Vagina (tissue), 2 donors: Measurements from ENCODE around the gene PFAS. TPM values are rescaled to one million over a fixed set of nuclear protein-coding genes. Genes with fewer than 3 reads are reported as not detected.
A peak's percentile ranks its signal among the peaks of the same experiment; 100 is the strongest.
"Not testable (repeated sequence)": the region's sequence is repeated elsewhere in the genome, so short reads cannot be mapped to it uniquely, and the experiment has no call there.

Source experiments
- DNase-seq, 2 donors: peaks; one replicate each; pipeline ENCODE4 v3.0.0-alpha.2; 2017; ENCODE audit errors: extremely low spot score in 2 of 2
- H3K27ac ChIP-seq: fragments of 200-600 bp; sonication (generic); one replicate; pipeline ENCODE4 v1.5.1; 2019
- H3K27me3 ChIP-seq: fragments of 200-600 bp; sonication (generic); one replicate; pipeline ENCODE4 v1.5.1; 2019
- H3K36me3 ChIP-seq, 2 donors: fragments of 200-600 bp; sonication (generic); one replicate each; pipeline ENCODE4 v1.5.1; 2017 to 2019
- H3K4me1 ChIP-seq: fragments of 200-600 bp; sonication (generic); one replicate; pipeline ENCODE4 v1.5.1; 2019
- H3K4me3 ChIP-seq, 2 donors: fragments of 200-600 bp; sonication (generic); 1 replicate in 1 of 2; 2 replicates in 1 of 2; pipeline ENCODE4 v1.5.1; 2016 to 2019
- H3K9me3 ChIP-seq: fragments of 200-600 bp; sonication (generic); one replicate; pipeline ENCODE4 v1.5.1; 2019
- POLR2A ChIP-seq, 2 donors: fragments of 450-650 bp; IDR thresholded peaks; one replicate each; pipeline ENCODE4 v1.6.1; 2017; ENCODE audit warnings: antibody characterized with exemption in 2 of 2, mild to moderate bottlenecking in 2 of 2, moderate library complexity in 2 of 2
- POLR2AphosphoS5 ChIP-seq, 2 donors: sonication (generic); formaldehyde crosslinking; IDR thresholded peaks; one replicate each; pipeline ENCODE4 v1.9.0; 2017; ENCODE audit warnings: antibody characterized with exemption in 2 of 2, mild to moderate bottlenecking in 2 of 2, low read depth in 1 of 2; ENCODE audit not compliant: insufficient read depth in 1 of 2
- intact Hi-C: fragments of 100-400 bp; cut with DNase I; formaldehyde crosslinking; loops from one replicate; pipeline ENCODE4 v1.15.1; 2023
- total RNA-seq: library from RNA; depleted of rRNA; stranded (reverse); fragments of >200 nt; gene quantifications from one replicate; pipeline ENCODE4 v1.2.3, GENCODE V29; 2016
- TF ChIP-seq, protein P1 (sequence below), 3 experiments: fragments of 450-650 bp in 2 of 3; fragments of 200-600 bp in 1 of 3; sonication (generic) in 1 of 3; IDR thresholded peaks; one replicate each; pipeline ENCODE4 v1.5.1; 2017 to 2019; ENCODE audit warnings: antibody characterized with exemption in 3 of 3, mild to moderate bottlenecking in 2 of 3, moderate library complexity in 2 of 3

Gene PFAS
- total RNA-seq, 1 donor from 2014 or later, result 36.3 TPM

DNA sequence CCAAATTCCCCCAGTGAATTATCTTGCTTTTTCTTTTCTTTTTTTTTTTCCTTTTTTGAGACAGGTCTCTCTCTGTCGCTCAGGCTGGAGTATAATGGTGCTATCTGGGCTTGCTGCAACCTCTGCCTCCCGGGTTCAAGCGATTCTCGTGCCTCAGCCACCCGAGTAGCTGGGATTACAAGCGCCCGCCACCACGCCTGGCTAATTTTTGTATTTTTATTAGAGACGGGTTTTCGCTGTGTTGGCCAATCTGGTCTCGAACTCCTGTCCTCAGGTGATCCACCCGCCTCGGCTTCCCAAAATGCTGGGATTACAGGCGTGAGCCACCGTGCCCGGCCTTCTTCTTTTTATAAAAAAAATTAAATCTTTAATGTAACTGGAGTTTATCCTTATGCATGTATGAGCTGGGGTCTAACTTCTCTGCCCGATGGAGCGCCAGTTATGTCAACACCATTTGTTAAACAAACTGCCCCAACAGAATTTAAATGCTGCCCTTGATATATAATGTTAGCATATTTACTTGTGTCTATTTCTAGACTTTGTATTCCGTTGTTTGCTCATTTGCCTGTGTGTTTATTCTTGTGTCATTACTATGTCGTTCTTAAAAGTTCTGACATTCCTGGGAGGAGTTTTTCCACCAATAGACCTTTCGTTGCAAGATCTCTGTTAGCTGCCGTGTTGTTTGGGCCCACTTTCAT lies 38.2 kb upstream of the PFAS start:
- H3K9me3 ChIP-seq, result no peaks in the 10 kb centered on the region
- peak overlapping the region; percentile 90 for H3K27ac ChIP-seq
- TF ChIP-seq, protein P1, sequence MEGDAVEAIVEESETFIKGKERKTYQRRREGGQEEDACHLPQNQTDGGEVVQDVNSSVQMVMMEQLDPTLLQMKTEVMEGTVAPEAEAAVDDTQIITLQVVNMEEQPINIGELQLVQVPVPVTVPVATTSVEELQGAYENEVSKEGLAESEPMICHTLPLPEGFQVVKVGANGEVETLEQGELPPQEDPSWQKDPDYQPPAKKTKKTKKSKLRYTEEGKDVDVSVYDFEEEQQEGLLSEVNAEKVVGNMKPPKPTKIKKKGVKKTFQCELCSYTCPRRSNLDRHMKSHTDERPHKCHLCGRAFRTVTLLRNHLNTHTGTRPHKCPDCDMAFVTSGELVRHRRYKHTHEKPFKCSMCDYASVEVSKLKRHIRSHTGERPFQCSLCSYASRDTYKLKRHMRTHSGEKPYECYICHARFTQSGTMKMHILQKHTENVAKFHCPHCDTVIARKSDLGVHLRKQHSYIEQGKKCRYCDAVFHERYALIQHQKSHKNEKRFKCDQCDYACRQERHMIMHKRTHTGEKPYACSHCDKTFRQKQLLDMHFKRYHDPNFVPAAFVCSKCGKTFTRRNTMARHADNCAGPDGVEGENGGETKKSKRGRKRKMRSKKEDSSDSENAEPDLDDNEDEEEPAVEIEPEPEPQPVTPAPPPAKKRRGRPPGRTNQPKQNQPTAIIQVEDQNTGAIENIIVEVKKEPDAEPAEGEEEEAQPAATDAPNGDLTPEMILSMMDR (IDR thresholded peaks at IDR 0.05), result no peak
- no peak for TF ChIP-seq POLR2A (IDR thresholded peaks at IDR 0.05)
- TF ChIP-seq POLR2AphosphoS5 (IDR thresholded peaks at IDR 0.05; ENCODE audit: insufficient read depth in 1 of 2, low read depth in 1 of 2), result peak in 1 of 2 donors; percentile 18
- no peaks in the 10 kb centered on the region for H3K36me3 ChIP-seq
- H3K4me1 ChIP-seq, result peaks cover 12% of the 10 kb centered on the region
- H3K27me3 ChIP-seq, result no peaks in the 10 kb centered on the region
- DNase-seq, result no peak
- intact Hi-C loops, result no loop called here
- H3K4me3 ChIP-seq, result peak overlapping the region; percentile 57 to 60

DNA sequence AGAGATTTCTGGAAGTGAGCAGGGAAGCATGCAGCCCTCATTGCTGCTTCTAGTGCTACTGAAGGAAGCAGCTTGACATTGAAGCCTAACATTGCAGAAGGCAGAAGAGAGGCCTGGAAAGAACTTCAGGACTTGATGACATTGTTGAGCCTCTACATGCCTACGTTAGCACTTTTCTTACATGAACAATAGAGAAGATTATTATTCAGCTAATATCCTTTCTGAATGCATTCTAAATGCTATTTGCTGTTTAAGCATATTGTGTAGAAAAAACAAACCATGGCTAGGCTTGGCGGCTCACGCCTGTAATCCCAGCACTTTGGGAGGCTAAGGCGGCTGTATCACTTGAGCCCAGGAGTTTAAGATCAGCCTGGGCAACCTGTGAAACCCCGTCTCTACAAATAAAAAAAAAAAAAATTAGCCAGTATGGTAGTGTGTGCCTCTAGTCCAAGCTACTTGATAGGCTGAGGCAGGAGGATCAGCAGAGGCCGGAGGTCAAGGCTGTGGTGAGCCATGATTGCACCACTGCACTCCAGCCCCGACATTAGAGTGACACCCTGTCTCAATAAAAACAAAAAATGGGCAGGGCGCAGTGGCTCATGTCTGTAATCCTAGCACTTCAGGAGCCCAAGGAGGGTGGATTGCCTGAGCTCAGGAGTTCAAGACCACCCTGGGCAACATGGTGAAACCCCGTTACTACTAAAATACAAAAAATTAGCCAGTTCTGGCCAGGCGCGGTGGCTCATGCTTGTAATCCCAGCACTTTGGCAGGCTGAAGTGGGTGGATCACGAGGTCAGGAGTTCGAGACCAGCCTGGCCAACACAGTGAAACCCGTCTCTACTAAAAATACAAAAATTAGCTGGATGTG lies 36.5 kb upstream of the PFAS start:
- H3K4me3 ChIP-seq, result no peak overlapping the region
- no peak overlapping the region for H3K27ac ChIP-seq
- no peaks in the 10 kb centered on the region for H3K9me3 ChIP-seq
- peaks cover 12% of the 10 kb centered on the region for H3K4me1 ChIP-seq
- H3K27me3 ChIP-seq, result no peaks in the 10 kb centered on the region
- intact Hi-C loops, result no loop called here
- no peaks in the 10 kb centered on the region for H3K36me3 ChIP-seq
- TF ChIP-seq POLR2AphosphoS5 (IDR thresholded peaks at IDR 0.05; ENCODE audit: insufficient read depth in 1 of 2, low read depth in 1 of 2), result no peak
- TF ChIP-seq, protein P1 (IDR thresholded peaks at IDR 0.05), result no peak
- TF ChIP-seq POLR2A (IDR thresholded peaks at IDR 0.05), result no peak
- no peak for DNase-seq

DNA sequence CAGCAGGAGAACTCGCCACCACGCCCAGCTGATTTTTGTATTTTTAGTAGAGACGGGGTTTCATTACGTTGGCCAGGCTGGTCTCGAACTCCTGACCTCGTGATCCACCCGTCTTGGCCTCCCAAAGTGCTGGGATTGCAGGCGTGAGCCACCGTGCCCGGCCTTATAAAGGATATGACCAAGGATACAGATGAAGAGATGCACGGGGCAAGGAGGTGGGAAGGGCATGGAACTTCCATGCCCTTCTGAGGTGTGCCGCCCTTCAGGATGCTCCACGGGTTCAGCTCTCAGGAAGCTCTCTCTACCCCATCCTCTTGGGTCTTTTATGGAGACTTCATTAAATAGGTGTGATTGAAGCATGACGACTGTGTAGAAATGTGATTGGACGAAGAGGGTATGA lies 35.1 kb upstream of the PFAS start:
- H3K9me3 ChIP-seq, H3K4me3 ChIP-seq, intact Hi-C loops, DNase-seq, H3K36me3 ChIP-seq, H3K27me3 ChIP-seq, H3K27ac ChIP-seq: not testable (repeated sequence)
- peaks cover 12% of the 10 kb centered on the region for H3K4me1 ChIP-seq

DNA sequence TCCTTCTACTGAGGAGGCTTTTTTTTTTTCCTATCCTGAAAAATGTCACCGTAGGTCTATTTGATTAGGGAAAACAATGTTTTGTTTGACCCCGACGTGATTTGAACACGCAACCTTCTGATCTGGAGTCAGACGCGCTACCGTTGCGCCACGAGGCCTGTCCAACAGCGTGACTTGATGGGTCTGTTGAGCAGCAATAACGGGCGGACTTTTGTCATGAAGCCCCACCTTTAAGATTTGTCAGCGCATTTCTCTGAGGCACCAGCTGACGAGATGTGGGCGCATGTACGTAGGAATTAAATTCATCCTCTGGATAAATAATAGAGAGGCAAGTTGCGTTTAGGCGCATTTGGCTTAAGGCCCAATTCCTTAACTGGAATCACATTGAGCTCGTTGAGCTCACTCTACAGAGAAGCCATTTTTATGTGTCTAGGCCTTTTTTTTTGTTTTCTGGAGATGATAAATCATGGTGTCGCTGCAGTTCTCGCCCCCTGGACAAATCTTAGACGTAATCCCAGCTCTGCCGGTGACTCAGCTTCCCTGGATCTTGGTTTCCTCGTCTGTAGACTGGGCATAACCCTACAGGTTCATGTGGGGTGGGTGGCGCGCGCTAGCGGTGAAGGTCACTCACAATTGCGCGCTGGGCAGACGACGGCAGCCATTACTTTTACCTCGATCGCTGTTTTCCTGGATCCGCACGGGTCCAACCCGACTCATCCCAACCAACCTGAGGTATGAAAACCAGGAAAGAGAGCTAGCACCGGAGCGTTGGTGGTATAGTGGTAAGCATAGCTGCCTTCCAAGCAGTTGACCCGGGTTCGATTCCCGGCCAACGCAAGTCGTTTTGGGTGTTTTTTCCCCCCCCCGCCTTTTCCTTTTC lies 28.1 kb upstream of the PFAS start:
- Histone ChIP-seq H3K9me3 (no peaks in the 10 kb centered on the region), H3K27me3 (no peaks in the 10 kb centered on the region), H3K27ac (peak overlapping the region; percentile 96), H3K4me1 (peaks cover 20% of the 10 kb centered on the region), H3K4me3 (peak overlapping the region; percentile 56 to 76), H3K36me3 (no peaks in the 10 kb centered on the region)
- peak in 1 of 2 donors; percentile 98 for DNase-seq
- intact Hi-C loops, result loop anchor here (2.0 to 5.0 kb wide), 2 partner anchors 34 to 99 kb away; partner anchors contain the start of gene HES7
- TF ChIP-seq POLR2A (IDR thresholded peaks at IDR 0.05) (peak in 1 of 2 donors; percentile 9), POLR2AphosphoS5 (IDR thresholded peaks at IDR 0.05; ENCODE audit: insufficient read depth in 1 of 2, low read depth in 1 of 2) (peak; percentile 77 to 85)
- TF ChIP-seq, protein P1 (IDR thresholded peaks at IDR 0.05), result no peak
